ENCODE data around the gene KRTAP19-5.

DNA sequence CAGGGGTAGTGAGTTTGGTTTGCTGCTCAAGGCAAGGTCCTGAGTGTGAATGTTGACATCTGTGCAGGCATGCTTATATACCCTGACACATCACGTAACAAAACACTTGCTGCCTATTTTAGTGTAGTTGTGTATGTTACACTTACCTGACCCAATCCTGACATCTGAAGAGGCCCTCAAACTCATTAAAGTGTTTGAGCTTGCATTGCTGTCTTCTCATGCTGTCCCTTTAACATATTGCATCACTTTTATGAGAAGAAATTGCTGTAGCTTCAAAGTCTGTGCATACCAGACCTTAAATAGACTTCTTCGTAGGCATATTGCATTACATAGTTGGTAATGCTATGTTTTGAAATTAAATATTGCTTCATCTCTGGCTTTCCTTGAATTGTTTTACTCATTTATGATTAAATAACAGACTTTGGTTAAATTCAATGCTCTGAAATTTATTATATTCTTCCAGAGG, 9.9 kb downstream of the KRTAP19-5 start, which contains the start of gene KRTAP19-3:
- TF ChIP-seq, protein P1, sequence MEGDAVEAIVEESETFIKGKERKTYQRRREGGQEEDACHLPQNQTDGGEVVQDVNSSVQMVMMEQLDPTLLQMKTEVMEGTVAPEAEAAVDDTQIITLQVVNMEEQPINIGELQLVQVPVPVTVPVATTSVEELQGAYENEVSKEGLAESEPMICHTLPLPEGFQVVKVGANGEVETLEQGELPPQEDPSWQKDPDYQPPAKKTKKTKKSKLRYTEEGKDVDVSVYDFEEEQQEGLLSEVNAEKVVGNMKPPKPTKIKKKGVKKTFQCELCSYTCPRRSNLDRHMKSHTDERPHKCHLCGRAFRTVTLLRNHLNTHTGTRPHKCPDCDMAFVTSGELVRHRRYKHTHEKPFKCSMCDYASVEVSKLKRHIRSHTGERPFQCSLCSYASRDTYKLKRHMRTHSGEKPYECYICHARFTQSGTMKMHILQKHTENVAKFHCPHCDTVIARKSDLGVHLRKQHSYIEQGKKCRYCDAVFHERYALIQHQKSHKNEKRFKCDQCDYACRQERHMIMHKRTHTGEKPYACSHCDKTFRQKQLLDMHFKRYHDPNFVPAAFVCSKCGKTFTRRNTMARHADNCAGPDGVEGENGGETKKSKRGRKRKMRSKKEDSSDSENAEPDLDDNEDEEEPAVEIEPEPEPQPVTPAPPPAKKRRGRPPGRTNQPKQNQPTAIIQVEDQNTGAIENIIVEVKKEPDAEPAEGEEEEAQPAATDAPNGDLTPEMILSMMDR (tag by site-specific recombination; IDR thresholded peaks at IDR 0.05) = no peak
- no peak for TF ChIP-seq ZFHX2 (tag by site-specific recombination; conservative IDR thresholded peaks at IDR 0.05)
- no peak for TF ChIP-seq MZF1 (tag by site-specific recombination; IDR thresholded peaks at IDR 0.05; ENCODE audit: borderline replicate concordance)
- TF ChIP-seq ZBTB8A (tag by site-specific recombination; IDR thresholded peaks at IDR 0.05) = no peak
- no peak for TF ChIP-seq HOXC10 (CRISPR knock-in tag; IDR thresholded peaks at IDR 0.05)
- TF ChIP-seq SETDB1 (IDR thresholded peaks at IDR 0.05; ENCODE audit: insufficient read length, low read length) = no peak
- TF ChIP-seq ZSCAN16 (tag by site-specific recombination; IDR thresholded peaks at IDR 0.05) = no peak
- no peak for TF ChIP-seq TRIM28 (IDR thresholded peaks at IDR 0.05; ENCODE audit: borderline replicate concordance, low read length)
- TF ChIP-seq YY1 (tag by site-specific recombination; IDR thresholded peaks at IDR 0.05) = no peak
- TF ChIP-seq, protein P2, sequence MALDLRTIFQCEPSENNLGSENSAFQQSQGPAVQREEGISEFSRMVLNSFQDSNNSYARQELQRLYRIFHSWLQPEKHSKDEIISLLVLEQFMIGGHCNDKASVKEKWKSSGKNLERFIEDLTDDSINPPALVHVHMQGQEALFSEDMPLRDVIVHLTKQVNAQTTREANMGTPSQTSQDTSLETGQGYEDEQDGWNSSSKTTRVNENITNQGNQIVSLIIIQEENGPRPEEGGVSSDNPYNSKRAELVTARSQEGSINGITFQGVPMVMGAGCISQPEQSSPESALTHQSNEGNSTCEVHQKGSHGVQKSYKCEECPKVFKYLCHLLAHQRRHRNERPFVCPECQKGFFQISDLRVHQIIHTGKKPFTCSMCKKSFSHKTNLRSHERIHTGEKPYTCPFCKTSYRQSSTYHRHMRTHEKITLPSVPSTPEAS (tag by site-specific recombination; IDR thresholded peaks at IDR 0.05) = no peak
- no peak for TF ChIP-seq SP3 (tag by site-specific recombination; IDR thresholded peaks at IDR 0.05)
- TF ChIP-seq, protein P3, sequence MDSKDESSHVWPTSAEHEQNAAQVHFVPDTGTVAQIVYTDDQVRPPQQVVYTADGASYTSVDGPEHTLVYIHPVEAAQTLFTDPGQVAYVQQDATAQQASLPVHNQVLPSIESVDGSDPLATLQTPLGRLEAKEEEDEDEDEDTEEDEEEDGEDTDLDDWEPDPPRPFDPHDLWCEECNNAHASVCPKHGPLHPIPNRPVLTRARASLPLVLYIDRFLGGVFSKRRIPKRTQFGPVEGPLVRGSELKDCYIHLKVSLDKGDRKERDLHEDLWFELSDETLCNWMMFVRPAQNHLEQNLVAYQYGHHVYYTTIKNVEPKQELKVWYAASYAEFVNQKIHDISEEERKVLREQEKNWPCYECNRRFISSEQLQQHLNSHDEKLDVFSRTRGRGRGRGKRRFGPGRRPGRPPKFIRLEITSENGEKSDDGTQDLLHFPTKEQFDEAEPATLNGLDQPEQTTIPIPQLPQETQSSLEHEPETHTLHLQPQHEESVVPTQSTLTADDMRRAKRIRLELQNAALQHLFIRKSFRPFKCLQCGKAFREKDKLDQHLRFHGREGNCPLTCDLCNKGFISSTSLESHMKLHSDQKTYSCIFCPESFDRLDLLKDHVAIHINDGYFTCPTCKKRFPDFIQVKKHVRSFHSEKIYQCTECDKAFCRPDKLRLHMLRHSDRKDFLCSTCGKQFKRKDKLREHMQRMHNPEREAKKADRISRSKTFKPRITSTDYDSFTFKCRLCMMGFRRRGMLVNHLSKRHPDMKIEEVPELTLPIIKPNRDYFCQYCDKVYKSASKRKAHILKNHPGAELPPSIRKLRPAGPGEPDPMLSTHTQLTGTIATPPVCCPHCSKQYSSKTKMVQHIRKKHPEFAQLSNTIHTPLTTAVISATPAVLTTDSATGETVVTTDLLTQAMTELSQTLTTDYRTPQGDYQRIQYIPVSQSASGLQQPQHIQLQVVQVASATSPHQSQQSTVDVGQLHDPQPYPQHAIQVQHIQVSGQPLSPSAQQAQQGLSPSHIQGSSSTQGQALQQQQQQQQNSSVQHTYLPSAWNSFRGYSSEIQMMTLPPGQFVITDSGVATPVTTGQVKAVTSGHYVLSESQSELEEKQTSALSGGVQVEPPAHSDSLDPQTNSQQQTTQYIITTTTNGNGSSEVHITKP (tag by site-specific recombination; IDR thresholded peaks at IDR 0.05) = no peak

Measured in HEK293 (cell line).